H9 (cell line): Measurements from ENCODE around the gene MCRIP2. TPM values are rescaled to one million over a fixed set of nuclear protein-coding genes. Genes with fewer than 3 reads are reported as not detected.

Experiments used
- DNase-seq: peaks from one replicate; pipeline ENCODE4 v3.0.0-alpha.2; 2017
- H2AFZ ChIP-seq: one replicate; pipeline ENCODE4 v1.6.1; 2013; ENCODE audit warnings: mild to moderate bottlenecking, low read length, control low read depth, moderate library complexity
- H2AK5ac ChIP-seq: 2 replicates; pipeline ENCODE4 v1.6.1; 2013; ENCODE audit warnings: low read length, control low read depth, mixed read lengths; ENCODE audit not compliant: insufficient read length
- H2BK120ac ChIP-seq: one replicate; pipeline ENCODE4 v1.6.1; 2013; ENCODE audit warnings: low read depth, mild to moderate bottlenecking, low read length, control low read depth, inconsistent platforms; ENCODE audit not compliant: poor library complexity, severe bottlenecking
- H2BK12ac ChIP-seq: 2 replicates; pipeline ENCODE4 v1.6.1; 2013; ENCODE audit warnings: low read length, control low read depth, mixed read lengths, low read depth; ENCODE audit not compliant: insufficient read length
- H2BK15ac ChIP-seq: 2 replicates; pipeline ENCODE4 v1.6.1; 2013; ENCODE audit warnings: low read depth, low read length, control low read depth
- H2BK20ac ChIP-seq: one replicate; pipeline ENCODE4 v1.6.1; 2013; ENCODE audit warnings: low read depth, mild to moderate bottlenecking, low read length, control low read depth, inconsistent platforms; ENCODE audit not compliant: poor library complexity, severe bottlenecking
- H2BK5ac ChIP-seq: 2 replicates; pipeline ENCODE4 v1.6.1; 2013; ENCODE audit warnings: low read length, control low read depth, mixed read lengths; ENCODE audit not compliant: insufficient read length
- H3K14ac ChIP-seq: 2 replicates; pipeline ENCODE4 v1.6.1; 2013; ENCODE audit warnings: low read length, control low read depth; ENCODE audit not compliant: insufficient read depth
- H3K18ac ChIP-seq: 2 replicates; pipeline ENCODE4 v1.6.1; 2013; ENCODE audit warnings: low read depth, mild to moderate bottlenecking, mixed read lengths, low read length, control low read depth; ENCODE audit not compliant: insufficient read length
- H3K23ac ChIP-seq: 2 replicates; pipeline ENCODE4 v1.6.1; 2013; ENCODE audit warnings: low read length, control low read depth, mixed read lengths, low read depth; ENCODE audit not compliant: insufficient read length
- H3K23me2 ChIP-seq: 2 replicates; pipeline ENCODE4 v1.6.1; 2013; ENCODE audit warnings: low read depth, mild to moderate bottlenecking, mixed read lengths, low read length, control low read depth; ENCODE audit not compliant: insufficient read length, poor library complexity, severe bottlenecking
- H3K27ac ChIP-seq: 2 replicates; pipeline ENCODE4 v1.5.1; 2013; ENCODE audit warnings: low read length, control low read depth, mixed read lengths, low read depth; ENCODE audit not compliant: insufficient read length
- H3K27me3 ChIP-seq: 2 replicates; pipeline ENCODE4 v1.6.1; 2013; ENCODE audit warnings: low read length, control low read depth, inconsistent platforms; ENCODE audit not compliant: insufficient read depth
- H3K4ac ChIP-seq: 2 replicates; pipeline ENCODE4 v1.6.1; 2013; ENCODE audit warnings: low read depth, mild to moderate bottlenecking, control low read depth, inconsistent platforms, low read length, moderate library complexity
- H3K4me1 ChIP-seq: 2 replicates; pipeline ENCODE4 v1.6.1; 2013; ENCODE audit warnings: low read length, control low read depth, inconsistent platforms; ENCODE audit not compliant: insufficient read depth
- H3K4me2 ChIP-seq: 2 replicates; pipeline ENCODE4 v1.6.1; 2013; ENCODE audit warnings: low read length, control low read depth, mixed read lengths; ENCODE audit not compliant: insufficient read length, insufficient read depth
- H3K56ac ChIP-seq: 2 replicates; pipeline ENCODE4 v1.6.1; 2013; ENCODE audit warnings: low read depth, mild to moderate bottlenecking, mixed read lengths, low read length, control low read depth; ENCODE audit not compliant: insufficient read length
- H3K79me1 ChIP-seq: 2 replicates; pipeline ENCODE4 v1.6.1; 2013; ENCODE audit warnings: low read depth, mild to moderate bottlenecking, moderate library complexity, low read length, control low read depth, inconsistent platforms; ENCODE audit not compliant: insufficient read depth, poor library complexity, severe bottlenecking
- H3K79me2 ChIP-seq: 2 replicates; pipeline ENCODE4 v1.6.1; 2013; ENCODE audit warnings: low read length, control low read depth, inconsistent platforms; ENCODE audit not compliant: insufficient read depth
- H3K9ac ChIP-seq: 2 replicates; pipeline ENCODE4 v1.6.1; 2013; ENCODE audit warnings: low read length, control low read depth, mixed read lengths; ENCODE audit not compliant: insufficient read length; ENCODE audit errors: extremely low read depth
- H3K9me3 ChIP-seq: one replicate; pipeline ENCODE4 v1.6.1; 2013; ENCODE audit warnings: low read depth, low read length, inconsistent platforms; ENCODE audit not compliant: control insufficient read depth
- H3T11ph ChIP-seq: one replicate; pipeline ENCODE4 v1.6.1; 2013; ENCODE audit warnings: mild to moderate bottlenecking, low read length, control low read depth, inconsistent platforms
- H4K20me1 ChIP-seq: one replicate; pipeline ENCODE4 v1.6.1; 2013; ENCODE audit not compliant: control insufficient read depth, insufficient read length, insufficient read depth
- H4K5ac ChIP-seq: 2 replicates; pipeline ENCODE4 v1.6.1; 2013; ENCODE audit warnings: low read depth, mild to moderate bottlenecking, mixed read lengths, low read length, control low read depth; ENCODE audit not compliant: insufficient read length
- H4K8ac ChIP-seq: replicated peaks from 2 replicates; pipeline ENCODE4 v1.6.1; 2013; ENCODE audit warnings: low read length, control low read depth, mixed read lengths, low read depth; ENCODE audit not compliant: insufficient read length
- H4K91ac ChIP-seq: 2 replicates; pipeline ENCODE4 v1.6.1; 2013; ENCODE audit warnings: low read depth, mild to moderate bottlenecking, moderate library complexity, mixed read lengths, low read length, control low read depth; ENCODE audit not compliant: insufficient read length
- H3K27ac Mint-ChIP-seq, 3 experiments: 2 replicates in 2 of 3; 3 replicates in 1 of 3; pipeline ENCODE4 v1.8.0; 2020 to 2021; ENCODE audit warnings: mixed read lengths in 3 of 3, mild to moderate bottlenecking in 1 of 3, moderate library complexity in 1 of 3
- H3K27me3 Mint-ChIP-seq: 2 replicates; pipeline ENCODE4 v1.8.0; 2021; ENCODE audit warnings: low read depth, mild to moderate bottlenecking, moderate library complexity, mixed read lengths
- H3K36me3 Mint-ChIP-seq, 3 experiments: 2 replicates in 2 of 3; 3 replicates in 1 of 3; pipeline ENCODE4 v1.8.0; 2020 to 2021; ENCODE audit warnings: low read depth in 3 of 3, mixed read lengths in 3 of 3; ENCODE audit not compliant: insufficient read depth in 1 of 3
- H3K4me1 Mint-ChIP-seq, 2 experiments: 2 replicates each; pipeline ENCODE4 v1.8.0; 2020; ENCODE audit warnings: mixed read lengths in 2 of 2
- H3K4me3 Mint-ChIP-seq, 2 experiments: 2 replicates in 1 of 2; 3 replicates in 1 of 2; pipeline ENCODE4 v1.8.0; 2020 to 2021; ENCODE audit warnings: mild to moderate bottlenecking in 2 of 2, mixed read lengths in 2 of 2, moderate library complexity in 1 of 2
- H3K9me3 Mint-ChIP-seq, 2 experiments: 2 replicates in 1 of 2; 3 replicates in 1 of 2; pipeline ENCODE4 v1.8.0; 2020; ENCODE audit warnings: mild to moderate bottlenecking in 2 of 2, mixed read lengths in 2 of 2, moderate library complexity in 1 of 2
- WGBS: extraction: QIAGEN DNeasy Blood & Tissue Kit; methylation state at CpG from one replicate; pipeline ENCODE4 v1.1.7; 2013; ENCODE audit warnings: missing lambda C conversion rate, low lambda C conversion rate, mixed read lengths; ENCODE audit not compliant: insufficient read length; ENCODE audit errors: extremely low coverage; 5-methylcytosine and 5-hydroxymethylcytosine counted together
- total RNA-seq: library from RNA; stranded (reverse); gene quantifications from 2 replicates; pipeline ENCODE4 v1.2.1, GENCODE V29; 2021
- TF ChIP-seq, protein P1 (sequence below): fragments of 200-600 bp; sonication (generic); conservative IDR thresholded peaks from 3 replicates; pipeline ENCODE4 v1.8.0; 2021; ENCODE audit warnings: antibody characterized with exemption, mild to moderate bottlenecking

The MCRIP2 gene
- total RNA-seq, 1 experiment from 2014 or later: 52.5 TPM

DNA sequence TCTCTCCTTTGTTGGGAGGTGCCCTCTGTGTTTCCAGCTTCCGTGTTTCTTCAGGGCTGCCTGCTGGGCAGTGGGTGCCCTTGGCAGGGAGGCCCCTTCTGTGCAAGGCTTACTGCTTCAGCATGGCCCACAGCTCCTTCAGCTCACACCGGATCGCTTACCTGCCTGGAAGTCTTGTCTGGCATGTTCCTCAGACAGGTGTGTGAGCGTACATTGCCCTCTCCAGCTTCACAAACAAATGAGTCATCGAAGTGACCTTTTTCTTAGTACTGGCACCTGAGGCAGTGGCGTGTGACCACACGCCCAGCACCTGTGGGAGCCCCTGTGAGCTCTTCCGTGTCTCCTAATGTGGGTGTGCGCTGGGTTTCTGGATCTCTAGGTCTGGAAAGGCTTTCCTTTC is 48.2 kb upstream of the MCRIP2 start:
- H3K27ac ChIP-seq: no peak overlapping the region
- no peak overlapping the region for H3K4me2 ChIP-seq
- peak overlapping the region in 1 of 2 experiments; percentile 63; a peak in 2 of 5 replicates for H3K4me3 Mint-ChIP-seq

More for the DNA sequence above, 48.2 kb upstream of the MCRIP2 start:
- no peak overlapping the region for H2AFZ ChIP-seq
- no peak overlapping the region for H4K5ac ChIP-seq
- H3K27me3 ChIP-seq: no peaks in the 10 kb centered on the region; the same call in 1 of the 2 replicates
- no peaks in the 10 kb centered on the region; the same call in 1 of the 2 replicates for H3K79me2 ChIP-seq
- Mint-ChIP-seq H3K9me3 (0 out of 5 replicates have a peak, but pooled peaks cover 0 to 3% of the 10 kb centered on the region in 2 experiments), H3K36me3 (peaks cover 5 to 15% (median 15%) of the 10 kb centered on the region in 3 experiments; a peak in 6 of 7 replicates), H3K27ac (peak overlapping the region in 1 of 3 experiments; percentile 20; a peak in 2 of 7 replicates), H3K27me3 (peaks cover 29% of the 10 kb centered on the region), H3K4me1 (peaks cover 10 to 12% of the 10 kb centered on the region in 2 experiments)
- H2BK5ac ChIP-seq: no peak overlapping the region
- H2BK20ac ChIP-seq: no peak overlapping the region
- no peak overlapping the region for H2BK15ac ChIP-seq
- no peak overlapping the region for H4K8ac ChIP-seq
- H3K79me1 ChIP-seq: peaks cover 3% of the 10 kb centered on the region
- H3K4me1 ChIP-seq: no peaks in the 10 kb centered on the region
- peaks cover 2% of the 10 kb centered on the region for H3K23me2 ChIP-seq
- no peak overlapping the region for H3K4ac ChIP-seq
- no peak overlapping the region for H4K91ac ChIP-seq
- H3K14ac ChIP-seq: no peak overlapping the region
- no peak overlapping the region for H2AK5ac ChIP-seq
- H3K9ac ChIP-seq: no peak overlapping the region
- H2BK12ac ChIP-seq: no peak overlapping the region
- no peak overlapping the region for H3K56ac ChIP-seq
- no peak overlapping the region for H2BK120ac ChIP-seq
- no peak overlapping the region for H3T11ph ChIP-seq
- DNase-seq: no peak
- TF ChIP-seq, protein P1, sequence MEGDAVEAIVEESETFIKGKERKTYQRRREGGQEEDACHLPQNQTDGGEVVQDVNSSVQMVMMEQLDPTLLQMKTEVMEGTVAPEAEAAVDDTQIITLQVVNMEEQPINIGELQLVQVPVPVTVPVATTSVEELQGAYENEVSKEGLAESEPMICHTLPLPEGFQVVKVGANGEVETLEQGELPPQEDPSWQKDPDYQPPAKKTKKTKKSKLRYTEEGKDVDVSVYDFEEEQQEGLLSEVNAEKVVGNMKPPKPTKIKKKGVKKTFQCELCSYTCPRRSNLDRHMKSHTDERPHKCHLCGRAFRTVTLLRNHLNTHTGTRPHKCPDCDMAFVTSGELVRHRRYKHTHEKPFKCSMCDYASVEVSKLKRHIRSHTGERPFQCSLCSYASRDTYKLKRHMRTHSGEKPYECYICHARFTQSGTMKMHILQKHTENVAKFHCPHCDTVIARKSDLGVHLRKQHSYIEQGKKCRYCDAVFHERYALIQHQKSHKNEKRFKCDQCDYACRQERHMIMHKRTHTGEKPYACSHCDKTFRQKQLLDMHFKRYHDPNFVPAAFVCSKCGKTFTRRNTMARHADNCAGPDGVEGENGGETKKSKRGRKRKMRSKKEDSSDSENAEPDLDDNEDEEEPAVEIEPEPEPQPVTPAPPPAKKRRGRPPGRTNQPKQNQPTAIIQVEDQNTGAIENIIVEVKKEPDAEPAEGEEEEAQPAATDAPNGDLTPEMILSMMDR: no peak
- H3K23ac ChIP-seq: no peak overlapping the region
- no peaks in the 10 kb centered on the region for H4K20me1 ChIP-seq
- H3K18ac ChIP-seq: no peak overlapping the region
- no CpG with 5 or more reads among the region's 9 CpGs for WGBS
- no peaks in the 10 kb centered on the region for H3K9me3 ChIP-seq
